Esophagus muscularis mucosa (tissue), 4 donors: ENCODE data around the gene TNNT3. TPM values are rescaled to one million over a fixed set of nuclear protein-coding genes. Genes with fewer than 3 reads are reported as not detected.

Experiments
- DNase-seq: peaks from one replicate; pipeline ENCODE4 v3.0.0-alpha.2; 2017; ENCODE audit errors: extremely low spot score
- H3K27ac ChIP-seq, 4 donors: fragments of 200-600 bp; sonication (generic); replicated peaks in 1 of 4; 1 replicate in 3 of 4; 2 replicates in 1 of 4; pipeline ENCODE4 v1.5.1; 2016 to 2019; ENCODE audit warnings: mild to moderate bottlenecking in 1 of 4
- H3K27me3 ChIP-seq, 4 donors: fragments of 200-600 bp; sonication (generic); one replicate each; pipeline versions ENCODE4 v1.5.1 to v1.6.0; 2016 to 2019
- H3K36me3 ChIP-seq, 4 donors: fragments of 200-600 bp; sonication (generic); one replicate each; pipeline ENCODE4 v1.5.1; 2016 to 2019
- H3K4me1 ChIP-seq, 4 donors: fragments of 200-600 bp; sonication (generic); one replicate each; pipeline ENCODE4 v1.5.1; 2016 to 2019
- H3K4me3 ChIP-seq, 4 donors: fragments of 200-600 bp; sonication (generic); 1 replicate in 2 of 4; 2 replicates in 2 of 4; pipeline ENCODE4 v1.5.1; 2016 to 2019; ENCODE audit warnings: mild to moderate bottlenecking in 4 of 4, moderate library complexity in 1 of 4
- H3K9me3 ChIP-seq, 4 donors: fragments of 200-600 bp; sonication (generic); 1 replicate in 3 of 4; 2 replicates in 1 of 4; pipeline ENCODE4 v1.5.1; 2016 to 2019
- EP300 ChIP-seq: sonication (generic); formaldehyde crosslinking; IDR thresholded peaks from one replicate; pipeline ENCODE4 v1.6.1; 2017; ENCODE audit warnings: antibody characterized with exemption
- POLR2A ChIP-seq: fragments of 450-650 bp; IDR thresholded peaks from one replicate; pipeline ENCODE4 v1.6.1; 2017; ENCODE audit warnings: antibody characterized with exemption, moderate library complexity, mild to moderate bottlenecking, low read depth
- POLR2AphosphoS5 ChIP-seq, 2 donors: sonication (generic); formaldehyde crosslinking; IDR thresholded peaks; one replicate each; pipeline ENCODE4 v1.6.1; 2017; ENCODE audit warnings: antibody characterized with exemption in 2 of 2
- WGBS: methylation state at CpG from one replicate; pipeline ENCODE4 v1.1.5; 2018; 5-methylcytosine and 5-hydroxymethylcytosine counted together
- intact Hi-C: fragments of 100-400 bp; cut with DNase I; formaldehyde crosslinking; loops from one replicate; pipeline ENCODE4 v1.15.1; 2023
- total RNA-seq, 4 donors: library from RNA; depleted of rRNA; stranded (reverse); fragments of >200 nt; gene quantifications; one replicate each; pipeline versions ENCODE4 v1.1.0 to v1.2.1, GENCODE V29; 2016
- TF ChIP-seq, protein P1 (sequence below), 3 experiments: fragments of 200-600 bp in 2 of 3; fragments of 450-650 bp in 1 of 3; sonication (generic) in 2 of 3; IDR thresholded peaks; one replicate each; pipeline ENCODE4 v1.5.1; 2017 to 2019; ENCODE audit warnings: antibody characterized with exemption in 3 of 3, mild to moderate bottlenecking in 2 of 3, moderate library complexity in 1 of 3

The TNNT3 gene
- total RNA-seq, 4 donors from 2014 or later = 2.8 to 6.0 (median 3.6) TPM

DNA sequence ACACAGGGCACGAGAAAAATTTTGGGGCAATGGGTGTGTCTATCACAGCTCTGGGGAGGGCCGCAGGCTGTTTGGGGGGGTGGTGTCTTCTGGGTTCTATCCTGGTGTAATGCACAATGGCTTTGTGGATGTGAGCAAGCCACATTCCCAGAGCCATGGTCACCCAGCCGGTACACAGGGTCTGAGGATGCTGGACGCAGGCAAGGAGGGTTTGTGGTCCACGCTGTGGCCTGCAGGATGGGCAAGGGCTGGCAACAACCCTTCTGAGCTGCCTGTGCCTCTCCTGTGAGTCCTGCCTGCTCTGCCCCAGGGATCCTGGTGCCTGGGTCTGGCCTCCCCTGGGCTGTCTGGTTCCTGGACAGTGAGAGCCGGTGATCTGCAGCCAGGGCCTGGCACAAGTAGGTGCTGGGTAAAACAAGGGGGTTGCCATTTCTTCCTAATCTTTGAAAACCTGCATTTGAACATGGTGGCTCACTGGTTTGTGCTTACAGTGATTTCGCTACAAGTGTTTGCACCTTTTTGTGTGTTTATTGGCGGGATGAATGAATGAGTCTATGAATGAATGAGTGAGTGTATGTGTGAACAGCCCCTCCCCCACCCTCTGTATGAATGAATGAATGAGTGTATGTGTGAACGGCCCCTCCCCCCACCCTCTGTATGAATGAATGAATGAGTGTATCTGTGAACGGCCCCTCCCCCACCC, 23.2 kb downstream of the TNNT3 start:
- 80% methylated on average over 8 of the region's 10 CpGs for WGBS
- intact Hi-C loops = no loop called here
- no peak overlapping the region for H3K27ac ChIP-seq
- H3K4me3 ChIP-seq = no peak overlapping the region
- TF ChIP-seq POLR2A (no peak), EP300 (no peak), POLR2AphosphoS5 (IDR thresholded peaks at IDR 0.05) (no peak)
- TF ChIP-seq, protein P1, sequence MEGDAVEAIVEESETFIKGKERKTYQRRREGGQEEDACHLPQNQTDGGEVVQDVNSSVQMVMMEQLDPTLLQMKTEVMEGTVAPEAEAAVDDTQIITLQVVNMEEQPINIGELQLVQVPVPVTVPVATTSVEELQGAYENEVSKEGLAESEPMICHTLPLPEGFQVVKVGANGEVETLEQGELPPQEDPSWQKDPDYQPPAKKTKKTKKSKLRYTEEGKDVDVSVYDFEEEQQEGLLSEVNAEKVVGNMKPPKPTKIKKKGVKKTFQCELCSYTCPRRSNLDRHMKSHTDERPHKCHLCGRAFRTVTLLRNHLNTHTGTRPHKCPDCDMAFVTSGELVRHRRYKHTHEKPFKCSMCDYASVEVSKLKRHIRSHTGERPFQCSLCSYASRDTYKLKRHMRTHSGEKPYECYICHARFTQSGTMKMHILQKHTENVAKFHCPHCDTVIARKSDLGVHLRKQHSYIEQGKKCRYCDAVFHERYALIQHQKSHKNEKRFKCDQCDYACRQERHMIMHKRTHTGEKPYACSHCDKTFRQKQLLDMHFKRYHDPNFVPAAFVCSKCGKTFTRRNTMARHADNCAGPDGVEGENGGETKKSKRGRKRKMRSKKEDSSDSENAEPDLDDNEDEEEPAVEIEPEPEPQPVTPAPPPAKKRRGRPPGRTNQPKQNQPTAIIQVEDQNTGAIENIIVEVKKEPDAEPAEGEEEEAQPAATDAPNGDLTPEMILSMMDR (IDR thresholded peaks at IDR 0.05) = no peak
- no peaks in the 10 kb centered on the region for H3K9me3 ChIP-seq
- H3K36me3 ChIP-seq = no peaks in the 10 kb centered on the region
- peaks cover 0 to 16% (median 0%) of the 10 kb centered on the region in 4 donors for H3K27me3 ChIP-seq
- H3K4me1 ChIP-seq = peaks cover 9 to 15% (median 13%) of the 10 kb centered on the region in 4 donors
- DNase-seq = no peak

DNA sequence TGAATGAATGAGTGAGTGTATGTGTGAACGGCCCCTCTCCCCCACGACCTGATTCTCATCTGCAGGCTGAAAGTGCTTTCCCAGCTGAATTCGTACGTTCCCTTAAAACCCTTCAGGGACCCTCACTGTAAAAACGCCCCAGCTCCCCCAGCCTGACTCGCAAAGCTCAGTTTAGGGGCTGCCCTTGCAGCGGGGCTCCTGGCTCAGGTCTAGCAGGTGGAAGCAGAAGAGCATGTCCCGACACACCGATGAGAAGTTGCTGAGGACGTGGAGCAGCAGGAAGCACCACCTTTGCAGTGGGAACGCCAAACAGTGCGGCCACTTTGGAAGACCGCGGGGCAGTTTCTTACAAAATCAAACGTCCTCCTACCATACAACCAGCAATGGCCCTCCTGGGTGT, 24.1 kb downstream of the TNNT3 start:
- 81% methylated on average over 13 of the region's 15 CpGs for WGBS
- H3K27ac ChIP-seq = no peak overlapping the region
- intact Hi-C loops = no loop called here
- TF ChIP-seq POLR2AphosphoS5 (IDR thresholded peaks at IDR 0.05) (no peak), POLR2A (no peak), EP300 (no peak)
- TF ChIP-seq, protein P1 (IDR thresholded peaks at IDR 0.05) = no peak
- peaks cover 8 to 11% (median 8%) of the 10 kb centered on the region in 4 donors for H3K4me1 ChIP-seq
- H3K4me3 ChIP-seq = no peak overlapping the region
- no peak for DNase-seq
- peaks cover 0 to 7% (median 0%) of the 10 kb centered on the region in 4 donors for H3K27me3 ChIP-seq
- no peaks in the 10 kb centered on the region for H3K36me3 ChIP-seq
- no peaks in the 10 kb centered on the region for H3K9me3 ChIP-seq

DNA sequence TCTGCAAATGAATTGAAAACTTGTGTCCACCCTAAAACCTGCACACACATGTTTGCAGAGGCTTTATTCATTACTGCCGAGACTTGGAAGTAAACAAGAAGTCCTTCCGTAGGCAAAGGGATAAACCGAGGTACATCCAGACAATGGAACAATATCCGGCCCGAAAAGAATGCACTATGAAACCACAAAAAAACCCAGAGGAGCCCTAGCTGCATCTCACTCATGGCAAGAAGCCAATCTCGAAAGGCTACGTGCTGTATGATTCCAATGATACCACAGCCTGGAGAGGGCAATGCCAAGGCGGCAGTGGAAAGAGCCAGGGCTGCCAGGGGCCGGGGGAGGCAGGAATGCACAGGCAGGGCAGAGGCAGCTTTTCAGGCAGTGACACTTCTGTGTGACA, 24.5 kb downstream of the TNNT3 start:
- H3K27me3 ChIP-seq = peaks cover 0 to 3% (median 0%) of the 10 kb centered on the region in 4 donors
- H3K9me3 ChIP-seq = no peaks in the 10 kb centered on the region
- intact Hi-C loops = no loop called here
- TF ChIP-seq POLR2A (no peak), EP300 (no peak), POLR2AphosphoS5 (IDR thresholded peaks at IDR 0.05) (no peak)
- TF ChIP-seq, protein P1 (IDR thresholded peaks at IDR 0.05) = no peak
- 72% methylated on average over 9 of the region's 9 CpGs for WGBS
- no peak overlapping the region for H3K27ac ChIP-seq
- no peaks in the 10 kb centered on the region for H3K36me3 ChIP-seq
- DNase-seq = no peak
- no peak overlapping the region for H3K4me3 ChIP-seq
- H3K4me1 ChIP-seq = peaks cover 4 to 7% (median 4%) of the 10 kb centered on the region in 4 donors

DNA sequence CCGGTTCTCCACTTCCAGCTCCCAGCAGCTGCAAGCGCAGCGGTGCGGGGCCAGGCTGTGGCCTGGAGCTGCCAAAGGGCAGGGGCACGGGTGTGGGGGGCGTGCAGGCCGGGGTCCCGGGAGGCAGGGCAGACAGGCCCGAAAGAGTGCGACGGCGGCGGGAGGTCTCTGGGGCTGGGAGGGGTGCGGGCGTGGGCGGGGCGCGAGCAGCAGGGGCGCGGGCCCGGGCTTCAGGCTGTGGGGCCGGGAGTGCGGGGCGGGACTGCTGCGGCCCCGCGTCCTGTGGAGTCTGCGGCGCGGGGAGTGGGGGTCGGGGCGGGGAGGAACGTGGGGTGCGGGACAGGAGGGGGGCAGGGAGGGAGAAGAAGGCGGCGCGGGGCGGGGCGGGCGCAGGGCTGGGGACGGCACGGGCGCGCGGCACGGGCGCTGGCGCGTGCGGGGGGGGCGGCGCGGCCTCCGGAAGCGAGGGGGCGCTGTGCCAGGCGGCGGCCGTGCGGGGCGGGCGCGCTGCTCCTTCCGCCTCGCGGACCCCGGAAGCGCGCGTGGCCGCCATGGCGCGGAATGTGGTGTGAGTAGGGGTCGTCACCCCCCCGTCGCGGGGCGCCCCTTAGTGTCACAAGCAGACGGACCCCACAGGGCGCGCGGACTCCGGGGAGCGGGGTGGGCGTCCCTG, 27.4 kb downstream of the TNNT3 start, which contains the start of gene MRPL23:
Gene MRPL23, plus strand, starts transcription at position 521 of the 673 bp plus-strand sequence. Its CDS starts 31 bp downstream, at position 552.
- H3K36me3 ChIP-seq = no peaks in the 10 kb centered on the region
- DNase-seq = no peak
- H3K4me1 ChIP-seq = peaks cover 0 to 6% (median 0%) of the 10 kb centered on the region in 4 donors
- no peak within 1 kb of the TSS for H3K27ac ChIP-seq
- WGBS = no CpG with 5 or more reads among the region's 85 CpGs
- H3K27me3 ChIP-seq = no peaks in the 10 kb centered on the region
- no peak within 1 kb of the TSS for H3K4me3 ChIP-seq
- intact Hi-C loops = no loop called here
- H3K9me3 ChIP-seq = no peaks in the 10 kb centered on the region
- TF ChIP-seq EP300 = no peak
- TF ChIP-seq POLR2A = no peak
- TF ChIP-seq, protein P1 (IDR thresholded peaks at IDR 0.05) = no peak
- no peak for TF ChIP-seq POLR2AphosphoS5 (IDR thresholded peaks at IDR 0.05)
